ENCODE results near the gene TNPO1.

DNA sequence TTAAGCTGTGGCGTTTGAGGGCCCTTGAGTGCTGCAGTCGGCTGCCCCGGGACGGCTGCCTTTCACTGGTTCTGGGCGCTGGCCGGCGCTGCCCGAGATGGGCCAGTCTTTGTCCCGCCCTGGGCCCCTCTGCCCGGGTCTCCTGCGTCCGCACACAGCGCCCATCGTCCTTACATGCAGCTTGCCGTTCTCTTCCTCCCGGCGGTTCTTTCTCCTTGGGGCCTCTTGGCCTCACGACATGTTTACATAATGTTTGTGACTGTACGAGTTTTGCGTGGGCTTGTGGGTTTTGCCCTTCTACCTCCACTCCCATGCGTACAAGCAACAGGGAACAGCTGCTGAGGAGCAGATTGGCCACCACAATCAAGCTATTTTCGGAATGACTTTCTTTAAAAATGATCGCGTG is 618 bp downstream of the TNPO1 start:
- TF ChIP-seq ZNF274 (IDR thresholded peaks at IDR 0.05; ENCODE audit: low read depth, low read length) (no peak), YY1 (IDR thresholded peaks at IDR 0.05; ENCODE audit: insufficient read depth, insufficient read length) (no peak), SUZ12 (IDR thresholded peaks at IDR 0.05; ENCODE audit: extremely low read depth, insufficient read depth, insufficient read length) (no peak)

Measured in NT2/D1 (cell line).